Heart left ventricle (tissue), 13 donors: ENCODE data around the gene SP6.

Experiments
- POLR2A ChIP-seq, 2 donors: fragments of 450-650 bp; IDR thresholded peaks; one replicate each; pipeline ENCODE4 v1.6.1; 2017; ENCODE audit warnings: antibody characterized with exemption in 2 of 2, mild to moderate bottlenecking in 2 of 2, moderate library complexity in 2 of 2
- TF ChIP-seq, protein P1 (sequence below), 12 donors: fragments of 200-600 bp; sonication (generic) in 4 of 12; IDR thresholded peaks; one replicate each; pipeline versions ENCODE4 v1.5.0 to v1.8.0; 2018 to 2022; ENCODE audit warnings: antibody characterized with exemption in 12 of 12, mild to moderate bottlenecking in 5 of 12
- donor health status: ischemic (EF 13 %, LVEDD 7.1; RV severe dilation, severe dysfunction).
- donor health status: DM: no; HTN: yes; CAD: no.
- donor health status: DM: no; HTN: no; CAD: no.
- donor health status: ischemic (EF 25% LVEDD 6.9; RV normal size, moderate dysfunction).
- donor health status: ischemic (EF 25% LVEDD 5.7; RV mildly dilated, moderate dysfunction).
- donor health status: ischemic (EF 35%, LVEDD 5.7; RV mildly dilated, moderate dysfunction).
- donor health status: nonischemic (EF 11% LVEDD 7.7; RV severe dilation, severe dysfunction).
- donor health status: DM: yes; HTN: yes; CAD: no.
- donor health status: PGD.
- donor health status: ischemic (EF 29% LVEDD 5.4; RV normal size, mild dysfunction).
- donor health status: nonischemic (EF 23%, LVEDD 6.1; RV moderate dilation, normal function).

- TF ChIP-seq, protein P1, sequence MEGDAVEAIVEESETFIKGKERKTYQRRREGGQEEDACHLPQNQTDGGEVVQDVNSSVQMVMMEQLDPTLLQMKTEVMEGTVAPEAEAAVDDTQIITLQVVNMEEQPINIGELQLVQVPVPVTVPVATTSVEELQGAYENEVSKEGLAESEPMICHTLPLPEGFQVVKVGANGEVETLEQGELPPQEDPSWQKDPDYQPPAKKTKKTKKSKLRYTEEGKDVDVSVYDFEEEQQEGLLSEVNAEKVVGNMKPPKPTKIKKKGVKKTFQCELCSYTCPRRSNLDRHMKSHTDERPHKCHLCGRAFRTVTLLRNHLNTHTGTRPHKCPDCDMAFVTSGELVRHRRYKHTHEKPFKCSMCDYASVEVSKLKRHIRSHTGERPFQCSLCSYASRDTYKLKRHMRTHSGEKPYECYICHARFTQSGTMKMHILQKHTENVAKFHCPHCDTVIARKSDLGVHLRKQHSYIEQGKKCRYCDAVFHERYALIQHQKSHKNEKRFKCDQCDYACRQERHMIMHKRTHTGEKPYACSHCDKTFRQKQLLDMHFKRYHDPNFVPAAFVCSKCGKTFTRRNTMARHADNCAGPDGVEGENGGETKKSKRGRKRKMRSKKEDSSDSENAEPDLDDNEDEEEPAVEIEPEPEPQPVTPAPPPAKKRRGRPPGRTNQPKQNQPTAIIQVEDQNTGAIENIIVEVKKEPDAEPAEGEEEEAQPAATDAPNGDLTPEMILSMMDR (IDR thresholded peaks at IDR 0.05), result no peak
- no peak for TF ChIP-seq POLR2A (IDR thresholded peaks at IDR 0.05)
Observed at GRCh38 chr17:47884427-47884740, 33.4 kb upstream of the SP6 start.
